ENCODE results near the gene ALCAM. TPM values are rescaled to one million over a fixed set of nuclear protein-coding genes. Genes with fewer than 3 reads are reported as not detected.
"Not testable (repeated sequence)": the region's sequence is repeated elsewhere in the genome, so short reads cannot be mapped to it uniquely, and the experiment has no call there.

Gene ALCAM
- total RNA-seq, 1 experiment from 2014 or later = 16.4 TPM

- DNase-seq = no peak
- no peaks in the 10 kb centered on the region for H3K36me3 ChIP-seq (ENCODE audit: insufficient read depth, low read length)
Measured at GRCh38 chr3:105594219-105594618, 227.5 kb downstream of the ALCAM start.

GRCh38 chr3:105598042-105598796, 231.5 kb downstream of the ALCAM start:
- no peaks in the 10 kb centered on the region for H3K79me2 ChIP-seq (ENCODE audit: low read length)
- H4K20me1 ChIP-seq (ENCODE audit: insufficient read depth, low read depth, low read length) = no peaks in the 10 kb centered on the region
- H3K36me3 ChIP-seq (ENCODE audit: insufficient read depth, low read length) = no peaks in the 10 kb centered on the region
- H3K9ac ChIP-seq (ENCODE audit: low read length) = no peak overlapping the region
- no peaks in the 10 kb centered on the region for H3K27me3 ChIP-seq (ENCODE audit: low read length)
- no peaks in the 10 kb centered on the region for H3K4me1 ChIP-seq (ENCODE audit: low read length)
- H2AFZ ChIP-seq (ENCODE audit: low read length) = no peak overlapping the region
- no peak for DNase-seq
- H3K9me3 ChIP-seq (ENCODE audit: low read length) = no peaks in the 10 kb centered on the region
- no peak overlapping the region for H3K27ac ChIP-seq (ENCODE audit: low read length)
- H3K9me2 ChIP-seq (replicated peaks; ENCODE audit: insufficient read depth, low read length) = no peaks in the 10 kb centered on the region
- no peak overlapping the region for H3K4me2 ChIP-seq (ENCODE audit: low read depth, low read length, poor library complexity, severe bottlenecking)
- no peak overlapping the region for H3K4me3 ChIP-seq (ENCODE audit: low read length)

More at GRCh38 chr3:105594219-105594618, 227.5 kb downstream of the ALCAM start:
- H3K27ac ChIP-seq (ENCODE audit: low read length) = no peak overlapping the region
- H3K4me3 ChIP-seq (ENCODE audit: low read length) = no peak overlapping the region
- H3K27me3 ChIP-seq (ENCODE audit: low read length) = no peaks in the 10 kb centered on the region
- H3K9me3 ChIP-seq (ENCODE audit: low read length) = no peaks in the 10 kb centered on the region
- no peaks in the 10 kb centered on the region for H3K79me2 ChIP-seq (ENCODE audit: low read length)
- no peak overlapping the region for H3K9ac ChIP-seq (ENCODE audit: low read length)
- no peaks in the 10 kb centered on the region for H3K4me1 ChIP-seq (ENCODE audit: low read length)
- no peak overlapping the region for H3K4me2 ChIP-seq (ENCODE audit: low read depth, low read length, poor library complexity, severe bottlenecking)
- H2AFZ ChIP-seq (ENCODE audit: low read length) = no peak overlapping the region
- no peaks in the 10 kb centered on the region for H3K9me2 ChIP-seq (replicated peaks; ENCODE audit: insufficient read depth, low read length)
- H4K20me1 ChIP-seq (ENCODE audit: insufficient read depth, low read depth, low read length) = no peaks in the 10 kb centered on the region

GRCh38 chr3:105599350-105599749, 232.6 kb downstream of the ALCAM start:
- no peak overlapping the region for H3K4me2 ChIP-seq (ENCODE audit: low read depth, low read length, poor library complexity, severe bottlenecking)

GRCh38 chr3:105601756-105602155, 235.0 kb downstream of the ALCAM start:
- not testable (repeated sequence) for H3K9ac ChIP-seq (ENCODE audit: low read length); H4K20me1 ChIP-seq (ENCODE audit: insufficient read depth, low read depth, low read length); H3K27me3 ChIP-seq (ENCODE audit: low read length); H3K4me3 ChIP-seq (ENCODE audit: low read length); H3K79me2 ChIP-seq (ENCODE audit: low read length); DNase-seq; H3K36me3 ChIP-seq (ENCODE audit: insufficient read depth, low read length); H3K9me3 ChIP-seq (ENCODE audit: low read length); H2AFZ ChIP-seq (ENCODE audit: low read length); H3K4me1 ChIP-seq (ENCODE audit: low read length); H3K9me2 ChIP-seq (replicated peaks; ENCODE audit: insufficient read depth, low read length); H3K4me2 ChIP-seq (ENCODE audit: low read depth, low read length, poor library complexity, severe bottlenecking); H3K27ac ChIP-seq (ENCODE audit: low read length)

More at GRCh38 chr3:105599350-105599749, 232.6 kb downstream of the ALCAM start:
- no peak for DNase-seq
- Histone ChIP-seq H3K79me2 (ENCODE audit: low read length) (no peaks in the 10 kb centered on the region), H3K27me3 (ENCODE audit: low read length) (no peaks in the 10 kb centered on the region), H2AFZ (ENCODE audit: low read length) (no peak overlapping the region), H3K9me2 (replicated peaks; ENCODE audit: insufficient read depth, low read length) (no peaks in the 10 kb centered on the region), H3K9ac (ENCODE audit: low read length) (no peak overlapping the region), H3K36me3 (ENCODE audit: insufficient read depth, low read length) (no peaks in the 10 kb centered on the region), H3K9me3 (ENCODE audit: low read length) (no peaks in the 10 kb centered on the region), H3K4me1 (ENCODE audit: low read length) (no peaks in the 10 kb centered on the region), H3K27ac (ENCODE audit: low read length) (no peak overlapping the region), H4K20me1 (ENCODE audit: insufficient read depth, low read depth, low read length) (no peaks in the 10 kb centered on the region), H3K4me3 (ENCODE audit: low read length) (no peak overlapping the region)

GRCh38 chr3:105602286-105602685, 235.6 kb downstream of the ALCAM start:
- H3K79me2 ChIP-seq (ENCODE audit: low read length); H3K4me2 ChIP-seq (ENCODE audit: low read depth, low read length, poor library complexity, severe bottlenecking); H3K9me3 ChIP-seq (ENCODE audit: low read length); H3K4me3 ChIP-seq (ENCODE audit: low read length); H3K9me2 ChIP-seq (replicated peaks; ENCODE audit: insufficient read depth, low read length); H3K36me3 ChIP-seq (ENCODE audit: insufficient read depth, low read length); H3K4me1 ChIP-seq (ENCODE audit: low read length); H4K20me1 ChIP-seq (ENCODE audit: insufficient read depth, low read depth, low read length); DNase-seq; H3K27ac ChIP-seq (ENCODE audit: low read length); H3K27me3 ChIP-seq (ENCODE audit: low read length); H3K9ac ChIP-seq (ENCODE audit: low read length); H2AFZ ChIP-seq (ENCODE audit: low read length): not testable (repeated sequence)

GRCh38 chr3:105603516-105603915, 236.8 kb downstream of the ALCAM start:
- DNase-seq = not testable (repeated sequence)

GRCh38 chr3:105606016-105606415, 239.3 kb downstream of the ALCAM start:
- no peak overlapping the region for H2AFZ ChIP-seq (ENCODE audit: low read length)
- H3K9me2 ChIP-seq (replicated peaks; ENCODE audit: insufficient read depth, low read length) = no peaks in the 10 kb centered on the region
- no peak overlapping the region for H3K27ac ChIP-seq (ENCODE audit: low read length)
- no peaks in the 10 kb centered on the region for H3K79me2 ChIP-seq (ENCODE audit: low read length)
- DNase-seq = no peak
- H3K4me3 ChIP-seq (ENCODE audit: low read length) = no peak overlapping the region
- no peak overlapping the region for H3K4me2 ChIP-seq (ENCODE audit: low read depth, low read length, poor library complexity, severe bottlenecking)
- no peak overlapping the region for H3K9ac ChIP-seq (ENCODE audit: low read length)
- H3K9me3 ChIP-seq (ENCODE audit: low read length) = no peaks in the 10 kb centered on the region
- no peaks in the 10 kb centered on the region for H3K36me3 ChIP-seq (ENCODE audit: insufficient read depth, low read length)
- no peaks in the 10 kb centered on the region for H4K20me1 ChIP-seq (ENCODE audit: insufficient read depth, low read depth, low read length)
- no peaks in the 10 kb centered on the region for H3K4me1 ChIP-seq (ENCODE audit: low read length)
- H3K27me3 ChIP-seq (ENCODE audit: low read length) = no peaks in the 10 kb centered on the region

More at GRCh38 chr3:105603516-105603915, 236.8 kb downstream of the ALCAM start:
- H3K4me2 ChIP-seq (ENCODE audit: low read depth, low read length, poor library complexity, severe bottlenecking); H3K4me1 ChIP-seq (ENCODE audit: low read length); H3K27me3 ChIP-seq (ENCODE audit: low read length); H3K79me2 ChIP-seq (ENCODE audit: low read length); H3K9me2 ChIP-seq (replicated peaks; ENCODE audit: insufficient read depth, low read length); H3K4me3 ChIP-seq (ENCODE audit: low read length); H4K20me1 ChIP-seq (ENCODE audit: insufficient read depth, low read depth, low read length); H3K36me3 ChIP-seq (ENCODE audit: insufficient read depth, low read length); H3K9me3 ChIP-seq (ENCODE audit: low read length); H3K9ac ChIP-seq (ENCODE audit: low read length); H3K27ac ChIP-seq (ENCODE audit: low read length); H2AFZ ChIP-seq (ENCODE audit: low read length): not testable (repeated sequence)

GRCh38 chr3:105608623-105609022, 241.9 kb downstream of the ALCAM start:
- Histone ChIP-seq H3K9me3 (ENCODE audit: low read length) (no peaks in the 10 kb centered on the region), H3K27me3 (ENCODE audit: low read length) (no peaks in the 10 kb centered on the region), H3K9ac (ENCODE audit: low read length) (no peak overlapping the region), H3K4me2 (ENCODE audit: low read depth, low read length, poor library complexity, severe bottlenecking) (no peak overlapping the region), H3K4me3 (ENCODE audit: low read length) (no peak overlapping the region), H3K27ac (ENCODE audit: low read length) (no peak overlapping the region), H3K36me3 (ENCODE audit: insufficient read depth, low read length) (no peaks in the 10 kb centered on the region), H4K20me1 (ENCODE audit: insufficient read depth, low read depth, low read length) (no peaks in the 10 kb centered on the region), H3K4me1 (ENCODE audit: low read length) (no peaks in the 10 kb centered on the region), H3K79me2 (ENCODE audit: low read length) (no peaks in the 10 kb centered on the region), H2AFZ (ENCODE audit: low read length) (no peak overlapping the region), H3K9me2 (replicated peaks; ENCODE audit: insufficient read depth, low read length) (no peaks in the 10 kb centered on the region)
- DNase-seq = no peak

Measured in Karpas-422 (cell line).